ENCODE measurements around the gene FLII. TPM values are rescaled to one million over a fixed set of nuclear protein-coding genes. Genes with fewer than 3 reads are reported as not detected.

Gene FLII
- total and polyA plus RNA-seq, 2 experiments from 2014 or later, result 175 to 373 TPM

DNA sequence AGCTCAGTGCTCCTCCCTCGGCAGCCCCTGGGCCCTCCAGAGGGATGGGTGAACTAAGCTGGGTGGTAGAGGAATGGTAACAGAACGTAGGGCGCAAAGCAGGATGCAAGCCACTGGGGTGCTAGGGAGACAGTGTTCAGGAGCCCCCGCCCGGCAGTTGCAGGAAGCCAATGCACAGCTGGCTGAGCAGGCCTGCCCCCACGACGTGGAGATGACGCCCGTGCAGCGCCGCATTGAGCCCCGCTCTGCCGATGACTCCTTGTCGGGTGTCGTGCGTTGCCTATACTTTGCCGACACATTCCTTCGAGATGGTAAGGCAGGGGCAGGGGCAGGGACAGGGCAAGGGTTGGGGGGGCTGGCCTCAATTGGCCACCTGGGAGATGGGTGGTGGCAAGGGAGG, 20.2 kb downstream of the FLII start:
- ATAC-seq (no peak), DNase-seq (ENCODE audit: low spot score) (no peak)
- no peak overlapping the region for H3K4me3 ChIP-seq
- 0 out of 2 replicates have a peak, but pooled peaks cover 3% of the 10 kb centered on the region for H3K36me3 ChIP-seq (ENCODE audit: insufficient read depth)
- Mint-ChIP-seq H3K27me3 (ENCODE audit: insufficient read depth, low read depth, poor library complexity) (peaks cover 9% of the 10 kb centered on the region), H3K27ac (no peak overlapping the region), H3K36me3 (ENCODE audit: low read depth) (peaks cover 52% of the 10 kb centered on the region), H3K4me1 (no peaks in the 10 kb centered on the region), H3K4me3 (no peak overlapping the region), H3K9me3 (no peaks in the 10 kb centered on the region)
- TF ChIP-seq STAT1 (IDR thresholded peaks at IDR 0.05; ENCODE audit: unreplicated experiment) (no peak), ETS1 (IDR thresholded peaks at IDR 0.05) (no peak), CTCF (conservative IDR thresholded peaks at IDR 0.05; ENCODE audit: low read depth in 2 of 2) (no peak), ZNF331 (CRISPR knock-in tag; IDR thresholded peaks at IDR 0.05; ENCODE audit: low read depth) (no peak), JUNB (IDR thresholded peaks at IDR 0.05; ENCODE audit: unreplicated experiment) (no peak)
- TF ChIP-seq, protein P1, sequence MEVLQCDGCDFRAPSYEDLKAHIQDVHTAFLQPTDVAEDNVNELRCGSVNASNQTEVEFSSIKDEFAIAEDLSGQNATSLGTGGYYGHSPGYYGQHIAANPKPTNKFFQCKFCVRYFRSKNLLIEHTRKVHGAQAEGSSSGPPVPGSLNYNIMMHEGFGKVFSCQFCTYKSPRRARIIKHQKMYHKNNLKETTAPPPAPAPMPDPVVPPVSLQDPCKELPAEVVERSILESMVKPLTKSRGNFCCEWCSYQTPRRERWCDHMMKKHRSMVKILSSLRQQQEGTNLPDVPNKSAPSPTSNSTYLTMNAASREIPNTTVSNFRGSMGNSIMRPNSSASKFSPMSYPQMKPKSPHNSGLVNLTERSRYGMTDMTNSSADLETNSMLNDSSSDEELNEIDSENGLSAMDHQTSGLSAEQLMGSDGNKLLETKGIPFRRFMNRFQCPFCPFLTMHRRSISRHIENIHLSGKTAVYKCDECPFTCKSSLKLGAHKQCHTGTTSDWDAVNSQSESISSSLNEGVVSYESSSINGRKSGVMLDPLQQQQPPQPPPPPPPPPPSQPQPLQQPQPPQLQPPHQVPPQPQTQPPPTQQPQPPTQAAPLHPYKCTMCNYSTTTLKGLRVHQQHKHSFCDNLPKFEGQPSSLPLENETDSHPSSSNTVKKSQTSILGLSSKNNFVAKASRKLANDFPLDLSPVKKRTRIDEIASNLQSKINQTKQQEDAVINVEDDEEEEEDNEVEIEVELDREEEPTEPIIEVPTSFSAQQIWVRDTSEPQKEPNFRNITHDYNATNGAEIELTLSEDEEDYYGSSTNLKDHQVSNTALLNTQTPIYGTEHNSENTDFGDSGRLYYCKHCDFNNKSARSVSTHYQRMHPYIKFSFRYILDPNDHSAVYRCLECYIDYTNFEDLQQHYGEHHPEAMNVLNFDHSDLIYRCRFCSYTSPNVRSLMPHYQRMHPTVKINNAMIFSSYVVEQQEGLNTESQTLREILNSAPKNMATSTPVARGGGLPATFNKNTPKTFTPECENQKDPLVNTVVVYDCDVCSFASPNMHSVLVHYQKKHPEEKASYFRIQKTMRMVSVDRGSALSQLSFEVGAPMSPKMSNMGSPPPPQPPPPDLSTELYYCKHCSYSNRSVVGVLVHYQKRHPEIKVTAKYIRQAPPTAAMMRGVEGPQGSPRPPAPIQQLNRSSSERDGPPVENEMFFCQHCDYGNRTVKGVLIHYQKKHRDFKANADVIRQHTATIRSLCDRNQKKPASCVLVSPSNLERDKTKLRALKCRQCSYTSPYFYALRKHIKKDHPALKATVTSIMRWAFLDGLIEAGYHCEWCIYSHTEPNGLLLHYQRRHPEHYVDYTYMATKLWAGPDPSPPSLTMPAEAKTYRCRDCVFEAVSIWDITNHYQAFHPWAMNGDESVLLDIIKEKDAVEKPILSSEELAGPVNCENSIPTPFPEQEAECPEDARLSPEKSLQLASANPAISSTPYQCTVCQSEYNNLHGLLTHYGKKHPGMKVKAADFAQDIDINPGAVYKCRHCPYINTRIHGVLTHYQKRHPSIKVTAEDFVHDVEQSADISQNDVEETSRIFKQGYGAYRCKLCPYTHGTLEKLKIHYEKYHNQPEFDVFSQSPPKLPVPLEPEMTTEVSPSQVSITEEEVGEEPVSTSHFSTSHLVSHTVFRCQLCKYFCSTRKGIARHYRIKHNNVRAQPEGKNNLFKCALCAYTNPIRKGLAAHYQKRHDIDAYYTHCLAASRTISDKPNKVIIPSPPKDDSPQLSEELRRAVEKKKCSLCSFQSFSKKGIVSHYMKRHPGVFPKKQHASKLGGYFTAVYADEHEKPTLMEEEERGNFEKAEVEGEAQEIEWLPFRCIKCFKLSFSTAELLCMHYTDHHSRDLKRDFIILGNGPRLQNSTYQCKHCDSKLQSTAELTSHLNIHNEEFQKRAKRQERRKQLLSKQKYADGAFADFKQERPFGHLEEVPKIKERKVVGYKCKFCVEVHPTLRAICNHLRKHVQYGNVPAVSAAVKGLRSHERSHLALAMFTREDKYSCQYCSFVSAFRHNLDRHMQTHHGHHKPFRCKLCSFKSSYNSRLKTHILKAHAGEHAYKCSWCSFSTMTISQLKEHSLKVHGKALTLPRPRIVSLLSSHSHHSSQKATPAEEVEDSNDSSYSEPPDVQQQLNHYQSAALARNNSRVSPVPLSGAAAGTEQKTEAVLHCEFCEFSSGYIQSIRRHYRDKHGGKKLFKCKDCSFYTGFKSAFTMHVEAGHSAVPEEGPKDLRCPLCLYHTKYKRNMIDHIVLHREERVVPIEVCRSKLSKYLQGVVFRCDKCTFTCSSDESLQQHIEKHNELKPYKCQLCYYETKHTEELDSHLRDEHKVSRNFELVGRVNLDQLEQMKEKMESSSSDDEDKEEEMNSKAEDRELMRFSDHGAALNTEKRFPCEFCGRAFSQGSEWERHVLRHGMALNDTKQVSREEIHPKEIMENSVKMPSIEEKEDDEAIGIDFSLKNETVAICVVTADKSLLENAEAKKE (CRISPR knock-in tag; IDR thresholded peaks at IDR 0.05), result no peak
- H3K27ac ChIP-seq (ENCODE audit: low read depth), result no peak overlapping the region
- H3K27me3 ChIP-seq (ENCODE audit: insufficient read depth), result no peaks in the 10 kb centered on the region
- no peaks in the 10 kb centered on the region; the same call in 1 of the 2 replicates for H4K20me1 ChIP-seq (replicated peaks; ENCODE audit: insufficient read depth)
- no peak overlapping the region for H2AFZ ChIP-seq
- no peaks in the 10 kb centered on the region for H3F3A ChIP-seq (replicated peaks; ENCODE audit: low read depth)
- H3K79me2 ChIP-seq (replicated peaks; ENCODE audit: insufficient read depth), result no peaks in the 10 kb centered on the region
- H3K4me2 ChIP-seq, result no peak overlapping the region
- no peaks in the 10 kb centered on the region for H3K9me2 ChIP-seq (ENCODE audit: insufficient read depth)
- no peaks in the 10 kb centered on the region for H3K4me1 ChIP-seq (ENCODE audit: insufficient read depth)
